ENCODE results near the gene MAP1LC3A.

DNA sequence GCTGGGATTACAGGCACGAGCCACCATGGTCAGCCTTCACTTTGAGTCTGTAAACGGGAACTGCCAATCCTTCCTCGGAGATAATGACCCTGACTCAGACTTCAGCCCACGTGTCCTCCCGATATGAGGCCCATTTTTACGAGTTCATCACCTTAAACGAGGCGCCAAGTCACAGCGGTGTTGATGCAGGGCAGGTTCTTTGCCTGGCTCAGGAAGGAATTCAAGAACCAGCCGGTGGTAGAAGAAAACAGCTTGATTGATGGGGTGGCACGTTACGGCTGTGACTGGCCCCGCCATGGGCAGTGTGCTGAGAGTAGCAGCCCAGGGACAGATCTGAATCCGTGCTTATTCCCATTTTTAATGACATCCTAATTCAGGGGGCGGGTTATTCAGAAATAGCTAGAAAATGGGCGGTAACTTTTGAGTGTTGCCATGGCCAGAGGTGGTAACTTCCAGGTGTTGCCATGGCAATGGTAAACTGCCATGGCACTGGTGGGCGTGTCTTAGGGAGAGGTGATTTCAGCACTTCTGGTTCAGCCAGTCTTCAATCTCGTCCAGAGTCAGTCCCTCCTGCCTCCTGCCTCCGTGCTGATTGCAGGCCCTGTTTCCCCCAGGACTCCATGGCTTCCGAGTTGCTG, 9.1 kb upstream of the MAP1LC3A start:
- TF ChIP-seq, protein P1, sequence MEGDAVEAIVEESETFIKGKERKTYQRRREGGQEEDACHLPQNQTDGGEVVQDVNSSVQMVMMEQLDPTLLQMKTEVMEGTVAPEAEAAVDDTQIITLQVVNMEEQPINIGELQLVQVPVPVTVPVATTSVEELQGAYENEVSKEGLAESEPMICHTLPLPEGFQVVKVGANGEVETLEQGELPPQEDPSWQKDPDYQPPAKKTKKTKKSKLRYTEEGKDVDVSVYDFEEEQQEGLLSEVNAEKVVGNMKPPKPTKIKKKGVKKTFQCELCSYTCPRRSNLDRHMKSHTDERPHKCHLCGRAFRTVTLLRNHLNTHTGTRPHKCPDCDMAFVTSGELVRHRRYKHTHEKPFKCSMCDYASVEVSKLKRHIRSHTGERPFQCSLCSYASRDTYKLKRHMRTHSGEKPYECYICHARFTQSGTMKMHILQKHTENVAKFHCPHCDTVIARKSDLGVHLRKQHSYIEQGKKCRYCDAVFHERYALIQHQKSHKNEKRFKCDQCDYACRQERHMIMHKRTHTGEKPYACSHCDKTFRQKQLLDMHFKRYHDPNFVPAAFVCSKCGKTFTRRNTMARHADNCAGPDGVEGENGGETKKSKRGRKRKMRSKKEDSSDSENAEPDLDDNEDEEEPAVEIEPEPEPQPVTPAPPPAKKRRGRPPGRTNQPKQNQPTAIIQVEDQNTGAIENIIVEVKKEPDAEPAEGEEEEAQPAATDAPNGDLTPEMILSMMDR (IDR thresholded peaks at IDR 0.05; ENCODE audit: insufficient read depth, low read length, poor library complexity, severe bottlenecking): no peak
- no peak for TF ChIP-seq EZH2phosphoT487 (conservative IDR thresholded peaks at IDR 0.05; ENCODE audit: low read length)

Data from SU-DHL-6 (cell line).